Panc1 (cell line): Measurements from ENCODE around the gene SLC27A2. TPM values are rescaled to one million over a fixed set of nuclear protein-coding genes. Genes with fewer than 3 reads are reported as not detected.

Experiments
- ATAC-seq: fragments of 200-7000 bp; cut with Tn5 transposase; 2 replicates; pipeline ENCODE4 v1.9.1; 2020; ENCODE audit warnings: mild to moderate bottlenecking, moderate library complexity
- BruUV-seq: library from RNA; stranded (reverse); fragments of 400-500 nt; replicated peaks from 2 replicates; lab custom pipeline; 2021; lab: Mats Ljungman, UMichigan
- CTCF ChIA-PET: fragments of 300-600 bp; sonication (Branson Sonifier 250); formaldehyde crosslinking; loops from one replicate; lab custom pipeline; 2022; ENCODE audit warnings: antibody characterized with exemption; lab: Charles Lee
- POLR2A ChIA-PET: fragments of 300-600 bp; sonication (Branson Sonifier 250); formaldehyde crosslinking; loops from one replicate; lab custom pipeline; 2022; ENCODE audit warnings: antibody characterized with exemption; lab: Charles Lee
- DNase-seq: peaks from one replicate; pipeline ENCODE4 v3.0.0-alpha.2; 2010; ENCODE audit warnings: low read depth, low spot score
- H3K27ac ChIP-seq: 2 replicates; pipeline ENCODE4 v1.5.1; 2011; ENCODE audit warnings: mild to moderate bottlenecking, low read length, inconsistent platforms
- H3K27me3 ChIP-seq: fragments of 200-500 bp; sonication (Bioruptor generic); 2 replicates; pipeline ENCODE4 v1.6.0; 2014; ENCODE audit warnings: low read length, inconsistent platforms; ENCODE audit not compliant: control insufficient read depth, insufficient read depth
- H3K36me3 ChIP-seq: fragments of 200-500 bp; sonication (Bioruptor generic); 2 replicates; pipeline ENCODE4 v1.5.1; 2014; ENCODE audit warnings: inconsistent platforms, mild to moderate bottlenecking, low read length, moderate library complexity; ENCODE audit not compliant: control insufficient read depth, insufficient read depth
- H3K4me1 ChIP-seq: 2 replicates; pipeline ENCODE4 v1.5.1; 2011; ENCODE audit warnings: inconsistent platforms, mild to moderate bottlenecking, low read length, moderate library complexity; ENCODE audit not compliant: control insufficient read depth, insufficient read depth
- H3K4me3 ChIP-seq, 2 experiments: 2 replicates each; pipeline ENCODE4 v1.5.1; 2011 to 2012; ENCODE audit warnings: low read depth in 2 of 2, low read length in 2 of 2, mild to moderate bottlenecking in 2 of 2, inconsistent platforms in 1 of 2, moderate library complexity in 1 of 2
- H3K9me3 ChIP-seq: fragments of 200-500 bp; sonication (Bioruptor generic); 2 replicates; pipeline ENCODE4 v1.5.1; 2014; ENCODE audit warnings: low read depth, mild to moderate bottlenecking, inconsistent platforms, low read length, moderate library complexity; ENCODE audit not compliant: control insufficient read depth, insufficient read depth
- CTCF ChIP-seq: fragments of 450-650 bp; IDR thresholded peaks from 2 replicates; pipeline ENCODE4 v1.5.1; 2017; ENCODE audit warnings: mild to moderate bottlenecking
- POLR2AphosphoS5 ChIP-seq: IDR thresholded peaks from 2 replicates; pipeline ENCODE4 v1.6.1; 2012; ENCODE audit warnings: mild to moderate bottlenecking, low read depth, low read length, moderate library complexity
- REST ChIP-seq, 2 experiments: IDR thresholded peaks; 2 replicates each; pipeline ENCODE4 v1.6.1; 2011 to 2012; ENCODE audit warnings: low read depth in 2 of 2, control low read depth in 1 of 2, low read length in 1 of 2, mild to moderate bottlenecking in 1 of 2, moderate library complexity in 1 of 2; ENCODE audit not compliant: insufficient read depth in 1 of 2
- SIN3A ChIP-seq: IDR thresholded peaks from 2 replicates; pipeline ENCODE4 v1.6.1; 2012; ENCODE audit warnings: low read depth, mild to moderate bottlenecking, low read length, moderate library complexity, borderline replicate concordance; ENCODE audit not compliant: insufficient read depth
- TCF7L2 ChIP-seq: IDR thresholded peaks from 2 replicates; pipeline ENCODE4 v1.6.1; 2011; ENCODE audit warnings: mild to moderate bottlenecking, low read depth, low read length, inconsistent platforms
- in situ Hi-C: cut with HindIII; loops from 2 replicates; pipeline ENCODE4 v1.10.0; 2016; ENCODE audit warnings: low sequenced_read_pairs, low pct_unique_long_range_greater_than_20kb
- intact Hi-C: fragments of 100-400 bp; cut with micrococcal nuclease; formaldehyde crosslinking; loops from one replicate; pipeline ENCODE4 v1.10.0; 2022; ENCODE audit not compliant: unreplicated experiment
- total RNA-seq: library from RNA; stranded (reverse); gene quantifications from one replicate; pipeline ENCODE4 v1.2.1, GENCODE V29; 2021; ENCODE audit not compliant: unreplicated experiment

The SLC27A2 gene
- total RNA-seq, 1 experiment from 2014 or later = 0.18 TPM

- DNase-seq (no peak), ATAC-seq (no peak)
- H3K9me3 ChIP-seq = no peaks in the 10 kb centered on the region
- no peaks in the 10 kb centered on the region for H3K36me3 ChIP-seq
- no peak overlapping the region for H3K27ac ChIP-seq
- H3K27me3 ChIP-seq = no peaks in the 10 kb centered on the region; the same call in 1 of the 2 replicates
- TF ChIP-seq SIN3A (no peak), REST (IDR thresholded peaks at IDR 0.05; ENCODE audit: insufficient read depth in 1 of 2, low read depth in 2 of 2, low read length in 1 of 2) (no peak), TCF7L2 (no peak), POLR2AphosphoS5 (no peak), CTCF (no peak)
- no peaks in the 10 kb centered on the region for H3K4me1 ChIP-seq
- no TSS peak for BruUV-seq
- in situ Hi-C loops (no loop called here), intact Hi-C loops (no loop called here)
- no peak overlapping the region for H3K4me3 ChIP-seq
- ChIA-PET POLR2A (no interaction called here), CTCF (no interaction called here)
Observed at GRCh38 chr15:50202003-50202402, 20.0 kb downstream of the SLC27A2 start.

GRCh38 chr15:50206020-50206419 lies 24.0 kb downstream of the SLC27A2 start:
- TF ChIP-seq POLR2AphosphoS5 (no peak), REST (IDR thresholded peaks at IDR 0.05; ENCODE audit: insufficient read depth in 1 of 2, low read depth in 2 of 2, low read length in 1 of 2) (no peak), TCF7L2 (no peak), SIN3A (no peak), CTCF (no peak)
- ChIA-PET CTCF (no interaction called here), POLR2A (no interaction called here)
- no peak overlapping the region for H3K27ac ChIP-seq
- H3K4me3 ChIP-seq = no peak overlapping the region
- no peaks in the 10 kb centered on the region for H3K27me3 ChIP-seq
- in situ Hi-C loops = no loop called here
- H3K4me1 ChIP-seq = no peaks in the 10 kb centered on the region
- H3K36me3 ChIP-seq = no peaks in the 10 kb centered on the region
- ATAC-seq (no peak), DNase-seq (no peak)
- intact Hi-C loops = no loop called here
- no peaks in the 10 kb centered on the region for H3K9me3 ChIP-seq
- no TSS peak for BruUV-seq
